HepG2 (cell line): ENCODE results near the gene CUL1. TPM values are rescaled to one million over a fixed set of nuclear protein-coding genes. Genes with fewer than 3 reads are reported as not detected.

ENCODE experiments used
- ATAC-seq: fragments of 200-7000 bp; cut with Tn5 transposase; 3 replicates; pipeline ENCODE4 v1.9.1; 2020; ENCODE audit warnings: mild to moderate bottlenecking, moderate library complexity
- BruUV-seq: library from RNA; stranded (reverse); fragments of 400-500 nt; replicated peaks from 2 replicates; lab custom pipeline; 2021; lab: Mats Ljungman, UMichigan
- CTCF ChIA-PET: fragments of 300-600 bp; formaldehyde crosslinking; extraction: SDS; loops from one replicate; lab custom pipeline; 2021; ENCODE audit warnings: low total read pairs, inconsistent platforms, low intra/inter-chr PET ratio; lab: Yijun Ruan, JAX
- POLR2A ChIA-PET: fragments of 350-600 bp; sonication (Branson Sonifier 250); formaldehyde crosslinking; loops from one replicate; lab custom pipeline; 2020; ENCODE audit warnings: antibody characterized with exemption, inconsistent platforms; lab: Yijun Ruan, JAX
- DNase-seq: peaks from one replicate; pipeline ENCODE4 v3.0.0-alpha.2; 2015; ENCODE audit warnings: low spot score
- FAIRE-seq: peaks from 3 replicates; lab custom pipeline; 2011; peaks lifted over from hg19 to GRCh38; lab: Jason Lieb, UNC
- H2AFZ ChIP-seq: one replicate; pipeline ENCODE4 v1.6.1; 2011; ENCODE audit warnings: low read length, inconsistent platforms
- H3K27ac ChIP-seq: fragments of 300-600 bp; 3 replicates; pipeline ENCODE4 v1.8.0; 2011; ENCODE audit warnings: mixed run types, mild to moderate bottlenecking, mixed read lengths, low read length, inconsistent platforms; ENCODE audit not compliant: insufficient read depth; ENCODE audit errors: extremely low read length
- H3K27me3 ChIP-seq, 2 experiments: fragments of 200-600 bp in 1 of 2; 2 replicates in 1 of 2; 3 replicates in 1 of 2; pipeline versions ENCODE4 v1.6.0 to v1.8.0; 2011; ENCODE audit warnings: low read length in 2 of 2, mild to moderate bottlenecking in 2 of 2, moderate library complexity in 2 of 2, inconsistent platforms in 1 of 2; ENCODE audit not compliant: insufficient read depth in 2 of 2, control insufficient read depth in 1 of 2
- H3K36me3 ChIP-seq, 2 experiments: fragments of 200-600 bp in 1 of 2; replicated peaks in 1 of 2; 2 replicates in 1 of 2; 3 replicates in 1 of 2; pipeline versions ENCODE4 v1.5.1 to v1.8.0; 2011; ENCODE audit warnings: low read length in 2 of 2, inconsistent platforms in 1 of 2; ENCODE audit not compliant: insufficient read depth in 2 of 2, control insufficient read depth in 1 of 2
- H3K4me1 ChIP-seq: 2 replicates; pipeline ENCODE4 v1.5.1; 2012; ENCODE audit warnings: low read length, inconsistent platforms; ENCODE audit not compliant: insufficient read depth
- H3K4me2 ChIP-seq: 2 replicates; pipeline ENCODE4 v1.6.0; 2011; ENCODE audit warnings: low read depth, low read length, inconsistent platforms
- H3K4me3 ChIP-seq, 3 experiments: fragments of 200-600 bp in 1 of 3; sonication (generic), shearing (Covaris generic) in 1 of 3; replicated peaks in 1 of 3; 2 replicates each; pipeline ENCODE4 v1.5.1; 2011 to 2016; ENCODE audit warnings: low read length in 3 of 3, inconsistent platforms in 2 of 3, low read depth in 2 of 3, mild to moderate bottlenecking in 2 of 3, control low read depth in 1 of 3, mixed read lengths in 1 of 3; ENCODE audit not compliant: insufficient read depth in 1 of 3
- H3K79me2 ChIP-seq: one replicate; pipeline ENCODE4 v1.6.1; 2011; ENCODE audit warnings: low read length, inconsistent platforms; ENCODE audit not compliant: insufficient read depth
- H3K9ac ChIP-seq: 2 replicates; pipeline ENCODE4 v1.6.0; 2011; ENCODE audit warnings: mild to moderate bottlenecking, low read depth, low read length, inconsistent platforms; ENCODE audit not compliant: insufficient read depth
- H3K9me3 ChIP-seq: 2 replicates; pipeline ENCODE4 v1.5.1; 2012; ENCODE audit warnings: mild to moderate bottlenecking, low read length
- H4K20me1 ChIP-seq: 2 replicates; pipeline ENCODE4 v1.6.0; 2011; ENCODE audit warnings: inconsistent platforms, mild to moderate bottlenecking, low read length, moderate library complexity; ENCODE audit not compliant: insufficient read depth
- HNRNPUL1 ChIP-seq: fragments of 200-400 bp; formaldehyde crosslinking; IDR thresholded peaks from 2 replicates; pipeline ENCODE4 v1.6.1; 2017; ENCODE audit warnings: low read depth, mild to moderate bottlenecking, low read length, moderate library complexity
- LCORL ChIP-seq, 2 experiments: fragments of 450-650 bp in 1 of 2; sonication (generic) in 1 of 2; formaldehyde crosslinking in 1 of 2; IDR thresholded peaks; 2 replicates each; pipeline versions ENCODE4 v1.5.0 to v1.6.1; 2017 to 2020; ENCODE audit warnings: antibody characterized with exemption in 1 of 2, missing genetic modification reagents in 1 of 2
- MAFF ChIP-seq: IDR thresholded peaks from 2 replicates; pipeline ENCODE4 v1.6.1; 2011; ENCODE audit warnings: low read depth, low read length, improper control_type of control experiment
- POGK ChIP-seq: sonication (generic); formaldehyde crosslinking; conservative IDR thresholded peaks from 2 replicates; pipeline ENCODE4 v1.8.0; 2022; ENCODE audit warnings: mild to moderate bottlenecking, moderate library complexity, missing genetic modification reagents
- PPARG ChIP-seq: conservative IDR thresholded peaks from 2 replicates; pipeline ENCODE4 v1.6.1; 2016; ENCODE audit warnings: missing biosample characterization, missing genetic modification reagents
- SP5 ChIP-seq: IDR thresholded peaks from 2 replicates; pipeline ENCODE4 v1.6.1; 2016; ENCODE audit warnings: low read depth, borderline replicate concordance
- SRSF9 ChIP-seq: fragments of 200-400 bp; formaldehyde crosslinking; IDR thresholded peaks from 2 replicates; pipeline ENCODE4 v1.6.1; 2018; ENCODE audit warnings: borderline replicate concordance, mild to moderate bottlenecking, low read depth, low read length; ENCODE audit not compliant: insufficient read depth, poor library complexity, severe bottlenecking
- SRY ChIP-seq: sonication (generic); formaldehyde crosslinking; IDR thresholded peaks from 2 replicates; pipeline ENCODE4 v1.8.0; 2022; ENCODE audit warnings: mild to moderate bottlenecking, missing genetic modification reagents
- ZBTB7B ChIP-seq: sonication (generic); formaldehyde crosslinking; IDR thresholded peaks from 2 replicates; pipeline ENCODE4 v1.4.0; 2020; ENCODE audit warnings: missing genetic modification reagents
- ZNF446 ChIP-seq: sonication (generic); formaldehyde crosslinking; IDR thresholded peaks from 2 replicates; pipeline ENCODE4 v1.5.0; 2020; ENCODE audit warnings: mild to moderate bottlenecking, missing genetic modification reagents
- WGBS: methylation state at CpG from one replicate; pipeline ENCODE4 v1.1.6; 2017; ENCODE audit warnings: low lambda C conversion rate; 5-methylcytosine and 5-hydroxymethylcytosine counted together
- in situ Hi-C: cut with HindIII; loops from 2 replicates; pipeline ENCODE4 v1.10.0; 2017; ENCODE audit warnings: low pct_unique_long_range_greater_than_20kb; ENCODE audit not compliant: extremely low pct_ligation_motif_present
- intact Hi-C: fragments of 100-400 bp; cut with micrococcal nuclease; formaldehyde crosslinking; loops from one replicate; pipeline ENCODE4 v1.10.0; 2022; ENCODE audit not compliant: unreplicated experiment
- polyA plus RNA-seq, 8 experiments: library from polyadenylated mRNA; depleted of rRNA in 3 of 8; stranded (reverse) in 7 of 8; unstranded in 1 of 8; fragments of >200 nt; fragmentation: Illumina TruSeq in 4 of 8; extraction: Trizol in 4 of 8; gene quantifications; 2 replicates each; pipeline versions ENCODE4 v1.2.1 to v1.2.3, GENCODE V29; 2011 to 2016; ENCODE audit warnings: low read depth in 4 of 8, missing spikeins in 1 of 8, mixed read lengths in 1 of 8; ENCODE audit not compliant: insufficient read depth in 1 of 8
- total RNA-seq, 5 experiments: library from RNA; depleted of rRNA; stranded (reverse); fragments of >200 nt; fragmentation: Illumina TruSeq; extraction: Trizol; gene quantifications; 2 replicates each; pipeline ENCODE4 v1.2.3, GENCODE V29; 2016; ENCODE audit warnings: low read depth in 1 of 5

Gene CUL1
- total and polyA plus RNA-seq, 2 of the 13 experiments (the other 11 are each of a cell fraction or from before 2014, with no cell fraction given) = 30.1 to 45.9 TPM

GRCh38 chr7:148794476-148794875 is 95.8 kb downstream of the CUL1 start (continued):
- no peak for TF ChIP-seq POGK (CRISPR knock-in tag)
- TF ChIP-seq PPARG (CRISPR knock-in tag) = no peak
- TF ChIP-seq MAFF = peak; percentile 82
- no peak for TF ChIP-seq SP5 (CRISPR knock-in tag)
- TF ChIP-seq SRY (CRISPR knock-in tag) = no peak
- no peak for TF ChIP-seq HNRNPUL1
- TF ChIP-seq LCORL (IDR thresholded peaks at IDR 0.05) = no peak
- no peak for TF ChIP-seq LCORL (CRISPR knock-in tag; IDR thresholded peaks at IDR 0.05)

GRCh38 chr7:148796841-148797240 is 98.1 kb downstream of the CUL1 start:
- BruUV-seq = no TSS peak
- Histone ChIP-seq H3K4me2 (no peak overlapping the region), H3K27me3 (no peaks in the 10 kb centered on the region), H3K9ac (no peak overlapping the region), H3K36me3 (peaks cover 18 to 82% of the 10 kb centered on the region in 2 experiments), H2AFZ (no peak overlapping the region), H3K79me2 (no peaks in the 10 kb centered on the region), H3K4me3 (no peak overlapping the region), H4K20me1 (no peaks in the 10 kb centered on the region), H3K4me1 (no peaks in the 10 kb centered on the region), H3K27ac (no peak overlapping the region), H3K9me3 (no peaks in the 10 kb centered on the region)
- CTCF ChIA-PET = no interaction called here
- in situ Hi-C loops = no loop called here
- intact Hi-C loops = no loop called here
- POLR2A ChIA-PET = no interaction called here
- 96% methylated on average over 9 of the region's 10 CpGs for WGBS
- no peak for DNase-seq
- no peak for TF ChIP-seq ZBTB7B
- no peak for TF ChIP-seq SRSF9
- no peak for TF ChIP-seq ZNF446 (CRISPR knock-in tag)
- ATAC-seq = no peak
- FAIRE-seq = no peak
